NB4 (cell line): ENCODE results near the gene GRM7.

ENCODE experiments used
- MYC ChIP-seq: IDR thresholded peaks from 2 replicates; pipeline ENCODE4 v1.6.1; 2011; ENCODE audit warnings: low read depth, low read length
- POLR2A ChIP-seq: IDR thresholded peaks from 2 replicates; pipeline ENCODE4 v1.6.1; 2011; ENCODE audit warnings: mild to moderate bottlenecking; ENCODE audit not compliant: insufficient read length; ENCODE audit errors: extremely low read depth
- TF ChIP-seq, protein P1 (sequence below): IDR thresholded peaks from one replicate; pipeline ENCODE4 v1.5.1; 2012; ENCODE audit warnings: low read depth, low read length
- TF ChIP-seq, protein P2 (sequence below): IDR thresholded peaks from 2 replicates; pipeline ENCODE4 v1.6.1; 2011; ENCODE audit warnings: low read depth, low read length

DNA sequence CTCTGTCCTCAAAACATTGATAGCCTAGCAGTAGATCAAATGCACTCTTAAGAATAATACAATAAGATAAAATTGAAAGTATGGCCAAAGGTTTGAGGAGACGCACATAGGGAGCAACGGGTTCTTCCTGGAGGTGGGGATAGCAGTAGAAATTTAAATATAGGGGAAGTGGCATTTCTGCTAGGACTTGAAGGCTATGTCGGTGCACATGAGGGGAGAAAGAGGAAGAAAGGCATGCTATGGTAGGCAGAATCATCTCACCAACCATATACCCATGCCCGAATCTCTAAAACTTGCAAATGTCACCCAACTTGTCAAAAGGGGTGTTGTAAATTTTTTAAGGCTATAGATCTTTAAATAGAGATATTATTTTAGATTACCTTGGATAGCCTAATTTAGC, 905.6 kb downstream of the GRM7 start:
- TF ChIP-seq, protein P1, sequence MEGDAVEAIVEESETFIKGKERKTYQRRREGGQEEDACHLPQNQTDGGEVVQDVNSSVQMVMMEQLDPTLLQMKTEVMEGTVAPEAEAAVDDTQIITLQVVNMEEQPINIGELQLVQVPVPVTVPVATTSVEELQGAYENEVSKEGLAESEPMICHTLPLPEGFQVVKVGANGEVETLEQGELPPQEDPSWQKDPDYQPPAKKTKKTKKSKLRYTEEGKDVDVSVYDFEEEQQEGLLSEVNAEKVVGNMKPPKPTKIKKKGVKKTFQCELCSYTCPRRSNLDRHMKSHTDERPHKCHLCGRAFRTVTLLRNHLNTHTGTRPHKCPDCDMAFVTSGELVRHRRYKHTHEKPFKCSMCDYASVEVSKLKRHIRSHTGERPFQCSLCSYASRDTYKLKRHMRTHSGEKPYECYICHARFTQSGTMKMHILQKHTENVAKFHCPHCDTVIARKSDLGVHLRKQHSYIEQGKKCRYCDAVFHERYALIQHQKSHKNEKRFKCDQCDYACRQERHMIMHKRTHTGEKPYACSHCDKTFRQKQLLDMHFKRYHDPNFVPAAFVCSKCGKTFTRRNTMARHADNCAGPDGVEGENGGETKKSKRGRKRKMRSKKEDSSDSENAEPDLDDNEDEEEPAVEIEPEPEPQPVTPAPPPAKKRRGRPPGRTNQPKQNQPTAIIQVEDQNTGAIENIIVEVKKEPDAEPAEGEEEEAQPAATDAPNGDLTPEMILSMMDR = no peak
- TF ChIP-seq, protein P2, sequence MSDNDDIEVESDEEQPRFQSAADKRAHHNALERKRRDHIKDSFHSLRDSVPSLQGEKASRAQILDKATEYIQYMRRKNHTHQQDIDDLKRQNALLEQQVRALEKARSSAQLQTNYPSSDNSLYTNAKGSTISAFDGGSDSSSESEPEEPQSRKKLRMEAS = no peak
- TF ChIP-seq POLR2A = no peak
- TF ChIP-seq MYC = no peak
